GM12878 (cell line): ENCODE data around the gene TEX55. TPM values are rescaled to one million over a fixed set of nuclear protein-coding genes. Genes with fewer than 3 reads are reported as not detected.

Source experiments
- ATAC-seq: fragments of 200-7000 bp; cut with Tn5 transposase; 3 replicates; pipeline ENCODE4 v1.9.1; 2020; ENCODE audit warnings: mild to moderate bottlenecking, moderate library complexity
- BruUV-seq: library from RNA; stranded (reverse); fragments of 400-500 nt; replicated peaks from 2 replicates; lab custom pipeline; 2021; lab: Mats Ljungman, UMichigan
- CTCF ChIA-PET: fragments of 300-600 bp; sonication (Branson Sonifier 250); formaldehyde crosslinking; extraction: SDS; loops from one replicate; lab custom pipeline; 2021; ENCODE audit warnings: inconsistent platforms; lab: Yijun Ruan, JAX
- POLR2A ChIA-PET: fragments of 350-600 bp; formaldehyde crosslinking; extraction: SDS; loops from one replicate; lab custom pipeline; 2021; ENCODE audit warnings: inconsistent platforms; lab: Charles Lee
- RAD21 ChIA-PET: fragments of 300-600 bp; sonication (Branson Sonifier 250); formaldehyde crosslinking; loops from one replicate; lab custom pipeline; 2023; ENCODE audit warnings: antibody characterized with exemption; ENCODE audit not compliant: unreplicated experiment; lab: Charles Lee
- SMC1A ChIA-PET: fragments of 300-600 bp; sonication (Branson Sonifier 250); formaldehyde crosslinking; loops from one replicate; lab custom pipeline; 2023; ENCODE audit not compliant: unreplicated experiment, uncharacterized antibody; lab: Charles Lee
- DNase-seq: peaks from one replicate; pipeline ENCODE4 v3.0.0-alpha.2; 2011; ENCODE audit warnings: low read depth, low spot score
- FAIRE-seq: peaks from 3 replicates; lab custom pipeline; 2011; peaks lifted over from hg19 to GRCh38; lab: Jason Lieb, UNC
- H2AFZ ChIP-seq: 2 replicates; pipeline ENCODE4 v1.6.0; 2011; ENCODE audit warnings: low read depth, low read length, control low read depth; ENCODE audit not compliant: control insufficient read depth
- H3K27ac ChIP-seq: 2 replicates; pipeline ENCODE4 v1.5.1; 2011; ENCODE audit warnings: control low read depth; ENCODE audit not compliant: control insufficient read depth, insufficient read depth
- H3K27me3 ChIP-seq, 2 experiments: replicated peaks in 1 of 2; 2 replicates each; pipeline versions ENCODE4 v1.6.0 to v1.6.1; 2011; ENCODE audit warnings: low read length in 1 of 2; ENCODE audit not compliant: control insufficient read depth in 2 of 2, insufficient read depth in 2 of 2
- H3K36me3 ChIP-seq, 2 experiments: 2 replicates each; pipeline ENCODE4 v1.5.1; 2011; ENCODE audit warnings: low read length in 1 of 2; ENCODE audit not compliant: control insufficient read depth in 2 of 2, insufficient read depth in 2 of 2
- H3K4me1 ChIP-seq: 2 replicates; pipeline ENCODE4 v1.6.1; 2011; ENCODE audit warnings: mild to moderate bottlenecking, low read length, moderate library complexity, mixed read lengths; ENCODE audit not compliant: control insufficient read depth, insufficient read depth
- H3K4me2 ChIP-seq: 2 replicates; pipeline ENCODE4 v1.6.0; 2011; ENCODE audit warnings: control low read depth; ENCODE audit not compliant: control insufficient read depth, insufficient read depth
- H3K4me3 ChIP-seq: fragments of 200-600 bp; sonication (generic); 2 replicates; pipeline ENCODE4 v1.5.1; 2016
- H3K79me2 ChIP-seq: 2 replicates; pipeline ENCODE4 v1.6.0; 2011; ENCODE audit warnings: low read length; ENCODE audit not compliant: control insufficient read depth, insufficient read depth
- H3K9ac ChIP-seq: 2 replicates; pipeline ENCODE4 v1.8.0; 2011; ENCODE audit warnings: low read length, control low read depth, mixed read lengths; ENCODE audit not compliant: control insufficient read depth, insufficient read depth
- H3K9me3 ChIP-seq: replicated peaks from 3 replicates; pipeline ENCODE4 v1.5.1; 2011; ENCODE audit warnings: mild to moderate bottlenecking, low read length; ENCODE audit not compliant: control insufficient read depth, insufficient read depth
- H4K20me1 ChIP-seq: 2 replicates; pipeline ENCODE4 v1.6.0; 2011; ENCODE audit not compliant: control insufficient read depth, insufficient read depth
- ATF2 ChIP-seq: IDR thresholded peaks from 2 replicates; pipeline ENCODE4 v1.6.1; 2012; ENCODE audit warnings: low read length, inconsistent platforms
- CBX3 ChIP-seq: fragments of 200-600 bp; sonication (generic); IDR thresholded peaks from 2 replicates; pipeline ENCODE4 v1.6.1; 2016; ENCODE audit warnings: low read depth, borderline replicate concordance
- CHD4 ChIP-seq: fragments of 200-600 bp; sonication (generic); IDR thresholded peaks from 2 replicates; pipeline ENCODE4 v1.6.1; 2016; ENCODE audit warnings: mild to moderate bottlenecking
- EZH2 ChIP-seq: IDR thresholded peaks from 2 replicates; pipeline ENCODE4 v1.6.1; 2012; ENCODE audit warnings: low read depth, mild to moderate bottlenecking, control low read depth, inconsistent platforms, low read length, borderline replicate concordance; ENCODE audit not compliant: control insufficient read depth
- FOXM1 ChIP-seq: IDR thresholded peaks from 2 replicates; pipeline ENCODE4 v1.6.1; 2012; ENCODE audit warnings: low read depth, mild to moderate bottlenecking, inconsistent platforms, low read length, moderate library complexity
- IKZF2 ChIP-seq, 2 experiments: fragments of 450-650 bp; IDR thresholded peaks; 2 replicates each; pipeline ENCODE4 v1.6.1; 2017; ENCODE audit warnings: mild to moderate bottlenecking in 2 of 2, moderate library complexity in 2 of 2
- IRF4 ChIP-seq: IDR thresholded peaks from 2 replicates; pipeline ENCODE4 v1.6.1; 2011; ENCODE audit warnings: low read depth, low read length
- MLLT1 ChIP-seq: fragments of 450-650 bp; IDR thresholded peaks from 2 replicates; pipeline ENCODE4 v1.6.1; 2016; ENCODE audit warnings: mild to moderate bottlenecking
- MTA2 ChIP-seq: fragments of 450-650 bp; IDR thresholded peaks from 2 replicates; pipeline ENCODE4 v1.6.1; 2016; ENCODE audit warnings: low read depth, mild to moderate bottlenecking, moderate library complexity
- NBN ChIP-seq: fragments of 450-650 bp; IDR thresholded peaks from 2 replicates; pipeline ENCODE4 v1.6.1; 2016
- NFXL1 ChIP-seq: fragments of 450-650 bp; IDR thresholded peaks from 2 replicates; pipeline ENCODE4 v1.6.1; 2017; ENCODE audit warnings: antibody characterized with exemption, mild to moderate bottlenecking, borderline replicate concordance
- RUNX3 ChIP-seq: IDR thresholded peaks from 2 replicates; pipeline ENCODE4 v1.6.1; 2012; ENCODE audit warnings: low read length, inconsistent platforms
- WRNIP1 ChIP-seq: IDR thresholded peaks from 2 replicates; pipeline ENCODE4 v1.6.1; 2011; ENCODE audit warnings: low read depth, low read length, improper control_type of control experiment, borderline replicate concordance
- WGBS: methylation state at CpG from one replicate; pipeline ENCODE4 v1.1.6; 2016; ENCODE audit warnings: low lambda C conversion rate; ENCODE audit not compliant: insufficient replicate concordance, insufficient coverage; ENCODE audit errors: missing lambda C conversion rate; 5-methylcytosine and 5-hydroxymethylcytosine counted together
- in situ Hi-C: fragments of 300-500 bp; cut with MboI; formaldehyde crosslinking; loops from 9 replicates; pipeline ENCODE4 v1.14.3; 2018; ENCODE audit warnings: mixed read lengths
- intact Hi-C: fragments of 100-400 bp; cut with micrococcal nuclease; formaldehyde crosslinking; loops from one replicate; pipeline ENCODE4 v1.14.2; 2022; ENCODE audit not compliant: unreplicated experiment
- polyA plus RNA-seq, 11 experiments: library from polyadenylated mRNA; depleted of rRNA in 4 of 11; unstranded in 6 of 11; stranded (reverse) in 5 of 11; fragments of >200 nt; fragmentation: Nextera tagmentation in 4 of 11; fragmentation: Illumina TruSeq in 1 of 11; extraction: Ambion mirVana in 4 of 11; extraction: Trizol in 1 of 11; gene quantifications; 1 replicate in 1 of 11; 2 replicates in 10 of 11; pipeline versions ENCODE4 v1.2.1 to v1.2.3, GENCODE V29; 2011 to 2016; ENCODE audit warnings: inconsistent platforms in 2 of 11, missing spikeins in 2 of 11, low read depth in 1 of 11
- total RNA-seq, 4 experiments: library from RNA; depleted of rRNA in 3 of 4; stranded (reverse); fragments of >200 nt in 3 of 4; fragmentation: Illumina TruSeq in 1 of 4; extraction: Trizol in 1 of 4; gene quantifications; 2 replicates each; pipeline versions ENCODE4 v1.2.1 to v1.2.3, GENCODE V29; 2013 to 2021
- TF ChIP-seq, protein P1 (sequence below): IDR thresholded peaks from 2 replicates; pipeline ENCODE4 v1.6.1; 2011; ENCODE audit warnings: mild to moderate bottlenecking, low read depth, low read length, moderate library complexity; ENCODE audit not compliant: insufficient replicate concordance
- TF ChIP-seq, protein P2 (sequence below): IDR thresholded peaks from 2 replicates; pipeline ENCODE4 v1.6.1; 2011; ENCODE audit warnings: borderline replicate concordance, low read depth, mild to moderate bottlenecking, moderate library complexity, low read length; ENCODE audit not compliant: insufficient read depth, poor library complexity, severe bottlenecking
- TF ChIP-seq, protein P3 (sequence below): fragments of 450-650 bp; conservative IDR thresholded peaks from 2 replicates; pipeline ENCODE4 v1.6.1; 2017; ENCODE audit warnings: mild to moderate bottlenecking, moderate library complexity

TEX55 gene
- total and polyA plus RNA-seq, 10 of the 15 experiments (the other 5 are each of a cell fraction or from before 2014, with no cell fraction given): not detected

GRCh38 chr3:119161240-119161639 is 15.3 kb downstream of the TEX55 start:
- SMC1A ChIA-PET: interaction anchor here (1.0 kb wide), 1 partner anchor 14 kb away, joined by 3 read pairs; no protein-coding TSS in a partner anchor
- RAD21 ChIA-PET: no interaction called here
- POLR2A ChIA-PET: no interaction called here
- TF ChIP-seq MLLT1 (no peak), ATF2 (no peak), IRF4 (no peak), NBN (no peak), CBX3 (no peak), MTA2 (no peak), RUNX3 (no peak), WRNIP1 (no peak), EZH2 (no peak), NFXL1 (no peak), IKZF2 (IDR thresholded peaks at IDR 0.05) (no peak), CHD4 (no peak), FOXM1 (no peak)
- TF ChIP-seq, protein P1, sequence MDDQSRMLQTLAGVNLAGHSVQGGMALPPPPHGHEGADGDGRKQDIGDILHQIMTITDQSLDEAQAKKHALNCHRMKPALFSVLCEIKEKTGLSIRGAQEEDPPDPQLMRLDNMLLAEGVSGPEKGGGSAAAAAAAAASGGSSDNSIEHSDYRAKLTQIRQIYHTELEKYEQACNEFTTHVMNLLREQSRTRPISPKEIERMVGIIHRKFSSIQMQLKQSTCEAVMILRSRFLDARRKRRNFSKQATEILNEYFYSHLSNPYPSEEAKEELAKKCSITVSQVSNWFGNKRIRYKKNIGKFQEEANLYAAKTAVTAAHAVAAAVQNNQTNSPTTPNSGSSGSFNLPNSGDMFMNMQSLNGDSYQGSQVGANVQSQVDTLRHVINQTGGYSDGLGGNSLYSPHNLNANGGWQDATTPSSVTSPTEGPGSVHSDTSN: no peak
- TF ChIP-seq, protein P2, sequence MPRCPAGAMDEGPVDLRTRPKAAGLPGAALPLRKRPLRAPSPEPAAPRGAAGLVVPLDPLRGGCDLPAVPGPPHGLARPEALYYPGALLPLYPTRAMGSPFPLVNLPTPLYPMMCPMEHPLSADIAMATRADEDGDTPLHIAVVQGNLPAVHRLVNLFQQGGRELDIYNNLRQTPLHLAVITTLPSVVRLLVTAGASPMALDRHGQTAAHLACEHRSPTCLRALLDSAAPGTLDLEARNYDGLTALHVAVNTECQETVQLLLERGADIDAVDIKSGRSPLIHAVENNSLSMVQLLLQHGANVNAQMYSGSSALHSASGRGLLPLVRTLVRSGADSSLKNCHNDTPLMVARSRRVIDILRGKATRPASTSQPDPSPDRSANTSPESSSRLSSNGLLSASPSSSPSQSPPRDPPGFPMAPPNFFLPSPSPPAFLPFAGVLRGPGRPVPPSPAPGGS: no peak
- TF ChIP-seq, protein P3, sequence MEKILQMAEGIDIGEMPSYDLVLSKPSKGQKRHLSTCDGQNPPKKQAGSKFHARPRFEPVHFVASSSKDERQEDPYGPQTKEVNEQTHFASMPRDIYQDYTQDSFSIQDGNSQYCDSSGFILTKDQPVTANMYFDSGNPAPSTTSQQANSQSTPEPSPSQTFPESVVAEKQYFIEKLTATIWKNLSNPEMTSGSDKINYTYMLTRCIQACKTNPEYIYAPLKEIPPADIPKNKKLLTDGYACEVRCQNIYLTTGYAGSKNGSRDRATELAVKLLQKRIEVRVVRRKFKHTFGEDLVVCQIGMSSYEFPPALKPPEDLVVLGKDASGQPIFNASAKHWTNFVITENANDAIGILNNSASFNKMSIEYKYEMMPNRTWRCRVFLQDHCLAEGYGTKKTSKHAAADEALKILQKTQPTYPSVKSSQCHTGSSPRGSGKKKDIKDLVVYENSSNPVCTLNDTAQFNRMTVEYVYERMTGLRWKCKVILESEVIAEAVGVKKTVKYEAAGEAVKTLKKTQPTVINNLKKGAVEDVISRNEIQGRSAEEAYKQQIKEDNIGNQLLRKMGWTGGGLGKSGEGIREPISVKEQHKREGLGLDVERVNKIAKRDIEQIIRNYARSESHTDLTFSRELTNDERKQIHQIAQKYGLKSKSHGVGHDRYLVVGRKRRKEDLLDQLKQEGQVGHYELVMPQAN: no peak

More at GRCh38 chr3:119161240-119161639, 15.3 kb downstream of the TEX55 start:
- Histone ChIP-seq H4K20me1 (no peaks in the 10 kb centered on the region), H3K27me3 (no peaks in the 10 kb centered on the region), H3K9ac (no peak overlapping the region), H3K79me2 (no peaks in the 10 kb centered on the region), H3K4me1 (no peaks in the 10 kb centered on the region), H3K4me3 (no peak overlapping the region), H3K4me2 (no peak overlapping the region), H3K9me3 (no peaks in the 10 kb centered on the region; the same call in 2 of the 3 replicates), H3K36me3 (no peaks in the 10 kb centered on the region), H3K27ac (no peak overlapping the region), H2AFZ (no peak overlapping the region)
- DNase-seq (no peak), ATAC-seq (no peak), FAIRE-seq (no peak)
- CTCF ChIA-PET: no interaction called here
- intact Hi-C loops (no loop called here), in situ Hi-C loops (no loop called here)
- no TSS peak for BruUV-seq
- WGBS: 3% methylated on average over 2 of the region's 2 CpGs
